Activated naive CD4-positive, alpha-beta T cell treated with Interleukin-2 at 50 U/mL for 16 hours (primary cell): Measurements from ENCODE around the gene COL7A1.

Experiments used
- DNase-seq: peaks from one replicate; pipeline ENCODE4 v3.0.0-alpha.2; 2020

Gene COL7A1

DNA sequence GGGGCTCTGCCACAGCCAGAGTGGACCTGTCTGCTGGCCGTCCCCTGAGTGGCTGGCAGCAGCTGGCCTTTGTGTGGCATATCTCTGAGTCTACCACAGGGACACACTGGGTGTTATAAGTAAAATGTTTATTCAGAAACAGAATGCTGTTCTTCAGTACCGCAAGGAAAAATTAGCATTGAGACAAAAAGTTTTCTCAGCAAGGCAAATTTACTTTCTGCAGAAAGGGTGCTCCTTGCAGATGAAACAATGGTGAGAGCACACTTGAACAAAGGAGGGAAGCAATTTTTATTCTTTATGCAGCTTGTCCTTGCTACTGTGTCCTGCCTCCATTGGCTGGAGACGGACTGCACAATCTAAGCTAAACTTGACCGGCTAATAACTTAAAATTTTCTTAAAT lies 22.4 kb upstream of the COL7A1 start:
- DNase-seq: no peak

DNA sequence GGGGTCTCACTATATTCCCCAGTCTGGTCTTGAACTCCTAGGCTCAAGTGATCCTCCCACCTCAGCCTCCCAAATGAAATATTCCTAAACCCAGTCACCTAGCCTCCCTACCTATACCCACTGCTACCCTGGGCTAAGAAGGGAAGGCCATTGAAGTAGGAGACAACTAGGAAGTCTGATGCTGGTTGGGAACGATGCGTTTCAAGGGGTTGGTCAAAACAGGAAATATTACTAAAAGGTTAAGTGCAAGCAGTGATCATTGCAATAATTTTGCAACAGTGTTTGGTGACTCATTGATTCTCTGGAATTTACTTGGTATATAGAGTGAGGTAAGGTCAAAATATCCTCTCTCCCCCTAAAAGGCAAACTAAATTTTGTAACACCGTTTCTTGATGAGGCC lies 18.9 kb upstream of the COL7A1 start:
- no peak for DNase-seq

DNA sequence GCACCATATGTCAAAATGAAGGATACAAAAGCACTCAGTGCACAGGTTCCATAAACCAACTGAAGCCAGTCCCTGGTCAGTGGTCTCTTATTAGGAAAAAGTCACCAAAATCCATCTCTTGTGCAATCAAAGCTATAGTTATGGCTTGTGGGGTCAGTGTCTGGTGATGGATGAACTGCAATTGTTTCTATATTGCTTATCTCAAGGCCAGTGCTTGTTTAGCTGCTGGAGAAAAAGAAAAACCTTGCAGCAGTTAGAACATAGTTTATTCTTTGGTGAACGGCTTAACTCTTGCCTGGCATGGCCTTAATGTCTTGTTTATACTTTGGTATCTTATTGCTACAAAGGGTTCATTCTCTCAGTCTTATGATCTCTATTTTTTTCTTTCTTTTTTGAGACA lies 17.2 kb upstream of the COL7A1 start:
- no peak for DNase-seq

DNA sequence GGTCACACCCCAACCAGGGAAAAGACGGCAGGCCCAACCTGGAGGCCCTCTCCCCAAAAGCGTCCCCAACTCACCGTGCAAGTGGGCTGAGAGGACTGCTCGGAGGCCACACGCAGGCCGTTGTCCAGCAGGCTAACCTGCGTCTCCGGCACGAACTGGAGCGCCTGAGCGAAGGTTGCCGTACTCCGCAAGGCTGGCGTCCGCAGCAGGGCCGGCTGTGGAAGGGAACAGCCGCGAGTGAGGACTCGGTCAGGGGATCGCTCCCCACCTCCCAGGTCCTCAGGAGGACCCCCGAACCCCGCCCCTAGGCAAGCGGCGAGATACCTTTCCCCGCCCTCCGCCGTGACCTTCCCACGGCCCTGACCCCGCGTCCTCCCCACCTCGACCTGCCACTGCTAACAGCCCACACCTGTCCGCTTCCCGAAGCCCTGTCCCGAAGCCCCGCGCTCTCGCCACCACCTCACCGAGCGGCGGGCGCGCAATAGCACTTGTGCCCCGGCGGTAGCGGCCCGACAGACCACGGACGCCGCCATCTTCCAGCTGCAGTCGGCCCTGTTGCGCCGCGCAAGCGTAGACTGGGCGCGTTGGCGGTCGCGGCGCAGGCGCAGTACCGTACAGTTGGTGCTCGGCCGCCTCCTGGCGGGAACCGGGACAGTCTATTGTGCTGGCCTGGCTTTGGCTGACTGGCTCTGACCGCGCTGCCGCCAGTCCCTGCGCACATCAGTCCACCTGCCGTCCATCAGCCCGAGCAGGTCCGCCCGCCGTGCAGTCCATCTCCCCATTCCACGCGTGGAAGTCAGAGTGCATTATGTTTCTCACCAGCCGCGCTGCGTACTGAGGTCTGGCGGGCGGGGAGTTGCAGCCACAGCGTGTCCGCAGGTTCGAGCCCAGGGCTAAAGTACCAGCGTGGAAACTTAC lies 14.2 kb upstream of the COL7A1 start, which contains the start of gene UQCRC1:
UQCRC1 (minus strand) TSS at position 559 of the 918 bp plus-strand sequence; CDS start at position 533, 26 bp downstream.
- peak; percentile 92 for DNase-seq

DNA sequence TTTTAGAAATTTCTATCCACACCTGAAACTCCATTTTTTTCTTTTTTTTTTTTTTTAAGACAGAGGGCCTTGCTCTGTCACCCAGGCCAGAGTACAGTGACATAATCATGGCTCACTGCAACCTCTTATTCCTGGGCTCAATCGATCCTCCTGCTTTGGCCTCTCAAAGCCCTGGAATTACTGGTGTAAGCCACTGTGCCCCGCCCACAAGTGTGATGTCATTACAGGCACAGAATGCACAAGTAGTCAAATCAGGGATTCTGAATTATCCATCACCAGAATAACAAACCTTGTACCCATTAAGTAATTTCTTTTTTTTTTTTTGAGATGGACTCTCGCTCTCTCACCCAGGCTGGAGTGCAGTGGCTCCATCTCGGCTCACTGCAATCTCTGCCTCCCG lies 12.4 kb upstream of the COL7A1 start:
- peak; percentile 10 for DNase-seq

DNA sequence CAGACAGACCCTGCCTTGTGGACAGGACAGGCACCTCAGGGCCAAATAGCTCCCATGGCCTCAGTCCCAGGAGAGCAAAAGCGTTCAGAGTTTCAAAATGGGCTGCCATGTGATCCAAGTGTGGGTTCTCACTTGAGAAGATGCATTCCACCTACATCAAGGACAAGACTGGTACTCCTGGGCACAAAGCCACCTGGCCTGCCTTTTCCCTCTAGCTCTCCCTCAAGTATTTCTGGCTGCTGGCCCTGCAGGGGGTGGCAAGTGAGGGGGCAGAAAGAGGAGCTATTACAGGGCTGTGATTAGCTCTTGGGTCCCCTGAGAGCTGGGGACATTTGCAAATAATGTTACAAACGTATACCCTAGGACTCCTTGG lies 6.5 kb upstream of the COL7A1 start:
- no peak for DNase-seq

DNA sequence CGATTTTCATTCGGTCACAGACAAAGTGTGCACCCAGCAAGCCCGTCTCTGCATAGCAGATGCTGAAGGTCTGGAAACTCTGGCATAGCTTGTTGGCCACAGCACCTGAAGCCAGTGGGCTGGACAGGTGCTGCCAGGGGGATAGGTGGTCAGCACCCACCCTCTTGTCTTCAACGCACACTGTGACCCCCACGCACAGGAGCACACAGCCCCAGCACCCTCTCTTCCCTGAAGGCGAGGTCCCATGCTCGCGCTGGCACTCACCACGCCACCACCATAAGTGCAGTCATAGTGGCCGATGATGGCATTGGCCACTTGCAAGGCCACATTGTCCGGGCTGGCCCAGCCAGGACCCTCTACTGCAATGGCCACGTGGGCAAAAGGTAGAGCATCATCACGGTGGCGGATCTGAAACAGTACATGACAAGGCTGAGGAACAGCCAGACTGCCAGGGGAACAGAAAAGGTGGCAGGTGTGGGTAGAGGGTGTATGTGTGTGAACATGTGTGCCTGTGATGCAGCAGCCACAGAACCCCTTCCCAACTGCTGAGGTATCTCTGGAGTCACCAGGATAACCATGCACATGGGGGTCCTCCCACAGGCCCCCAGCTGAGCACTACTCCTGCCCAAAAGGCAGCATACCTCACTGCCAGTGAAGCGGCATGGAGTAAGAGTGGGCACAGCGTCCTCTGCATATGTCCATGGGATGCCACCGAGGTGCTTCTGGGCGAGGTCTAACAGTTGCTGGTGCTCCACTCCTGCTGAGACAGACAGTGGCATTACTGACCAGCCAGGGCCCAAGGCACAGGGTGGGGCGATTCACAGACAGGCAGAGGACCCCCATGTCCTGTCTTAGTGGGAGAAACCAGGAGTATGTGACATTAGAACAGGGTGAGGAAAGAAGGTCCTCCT lies 5.8 kb upstream of the COL7A1 start:
- DNase-seq: no peak

DNA sequence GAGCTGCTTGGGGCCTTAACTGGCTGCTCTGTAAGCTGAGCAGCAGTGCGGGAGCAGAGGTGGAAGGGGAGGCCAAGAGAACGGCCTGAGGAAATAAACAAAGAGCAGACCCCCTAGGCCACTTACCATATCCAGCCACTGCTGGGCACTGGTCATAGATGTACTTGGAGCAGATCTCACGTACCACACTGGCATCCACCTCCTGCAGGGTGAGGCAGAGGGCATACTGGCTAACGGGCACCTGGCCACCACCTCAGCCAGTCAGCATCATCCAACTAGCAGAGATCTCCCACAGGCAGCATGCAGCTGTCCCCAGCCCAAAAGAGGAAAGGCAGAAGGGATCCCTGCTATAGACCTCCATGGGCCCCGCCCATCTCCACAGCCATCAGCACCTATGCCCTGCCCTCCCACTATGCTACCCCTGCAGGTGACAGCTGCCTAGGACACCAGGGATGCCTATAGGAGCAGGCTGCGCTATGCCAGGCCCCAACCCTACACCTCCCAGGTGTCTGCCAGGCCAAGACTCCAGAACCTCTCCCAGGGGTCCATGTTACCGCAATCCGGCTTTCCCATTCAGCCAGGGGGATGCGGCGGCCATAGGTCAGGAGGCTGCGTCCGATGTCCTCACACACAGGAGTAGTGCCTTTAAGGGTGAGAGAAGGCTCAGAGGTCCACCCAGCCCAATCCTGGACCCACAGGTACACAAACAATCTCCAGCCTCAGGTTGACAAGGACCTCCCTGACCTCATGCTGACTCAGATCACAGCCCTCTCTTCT lies 4.6 kb upstream of the COL7A1 start:
- no peak for DNase-seq

DNA sequence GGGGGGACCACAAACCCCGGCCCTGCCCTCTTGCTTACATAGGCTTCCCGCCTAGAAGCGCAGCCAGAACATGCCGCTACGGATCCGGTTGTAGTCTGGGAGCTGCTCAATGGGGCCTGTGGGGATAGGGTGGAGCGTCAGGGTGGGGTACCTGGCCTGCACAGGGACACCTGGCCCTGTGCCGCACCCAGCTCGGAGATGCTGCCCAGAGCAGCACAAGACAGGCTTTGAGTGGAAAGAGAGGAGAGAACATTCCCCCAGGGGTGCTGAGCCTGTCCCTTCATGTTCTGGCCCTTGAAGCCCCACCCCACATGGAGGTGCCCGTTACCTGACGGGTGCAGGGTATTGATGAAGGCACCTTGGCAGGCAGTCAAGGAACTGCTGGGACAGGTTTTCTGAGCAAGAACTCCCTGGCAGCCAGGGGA lies 4.0 kb upstream of the COL7A1 start:
- no peak for DNase-seq

DNA sequence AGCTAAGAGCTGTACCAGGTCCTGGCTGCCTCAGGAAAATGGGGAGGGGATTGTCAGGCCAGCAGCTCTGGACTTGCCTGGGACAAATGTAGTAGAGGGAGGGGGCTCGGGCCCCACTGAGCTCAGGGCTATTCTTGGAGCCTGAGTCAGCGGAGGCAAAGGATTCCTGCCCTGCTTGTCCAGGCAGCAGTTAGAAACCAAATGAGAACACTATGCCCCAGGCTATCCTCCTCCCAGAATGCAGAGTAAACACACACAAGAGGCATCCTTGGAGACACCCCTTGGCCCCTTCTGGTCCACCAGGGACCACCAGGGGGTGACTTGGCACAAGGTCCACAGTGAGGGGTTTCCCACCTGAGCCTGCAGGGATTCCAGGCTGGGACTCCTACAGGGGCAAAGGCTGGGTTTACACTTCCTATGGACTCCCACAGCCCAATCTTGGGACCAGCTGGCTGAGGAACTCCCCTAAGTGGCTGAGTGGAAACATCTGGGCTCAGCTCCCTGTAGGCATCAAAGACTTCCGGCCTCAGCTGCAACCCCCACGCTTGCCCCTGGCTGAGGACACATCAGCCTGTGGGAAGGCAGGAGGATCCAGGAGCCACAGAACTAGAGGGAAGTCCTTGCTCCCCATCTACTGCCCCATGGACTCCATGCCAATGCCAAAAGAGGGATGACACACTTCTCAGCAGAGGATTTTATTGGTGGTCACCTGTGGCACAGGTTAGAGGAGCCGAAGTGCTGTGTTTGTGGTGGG lies 3.4 kb upstream of the COL7A1 start:
- DNase-seq: no peak

DNA sequence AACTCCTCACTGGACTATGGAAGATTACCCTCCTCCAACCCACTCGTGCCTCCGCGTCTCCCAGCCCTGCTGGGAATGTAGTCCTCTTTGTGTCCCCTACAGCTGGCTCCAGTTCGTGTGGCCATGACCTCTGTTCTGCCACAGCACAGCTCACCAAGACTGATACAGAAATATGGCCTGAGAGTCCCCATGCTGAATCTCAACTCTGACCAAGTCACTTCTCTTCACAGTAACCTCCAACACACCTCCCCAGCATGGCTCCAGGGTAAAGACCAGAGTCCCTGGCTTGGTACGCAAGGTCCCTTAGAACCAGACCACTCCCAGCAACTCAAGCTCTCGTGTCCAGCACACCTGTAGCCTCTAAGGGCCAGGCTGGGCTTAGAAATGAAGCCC lies 2.3 kb upstream of the COL7A1 start:
- no peak for DNase-seq

DNA sequence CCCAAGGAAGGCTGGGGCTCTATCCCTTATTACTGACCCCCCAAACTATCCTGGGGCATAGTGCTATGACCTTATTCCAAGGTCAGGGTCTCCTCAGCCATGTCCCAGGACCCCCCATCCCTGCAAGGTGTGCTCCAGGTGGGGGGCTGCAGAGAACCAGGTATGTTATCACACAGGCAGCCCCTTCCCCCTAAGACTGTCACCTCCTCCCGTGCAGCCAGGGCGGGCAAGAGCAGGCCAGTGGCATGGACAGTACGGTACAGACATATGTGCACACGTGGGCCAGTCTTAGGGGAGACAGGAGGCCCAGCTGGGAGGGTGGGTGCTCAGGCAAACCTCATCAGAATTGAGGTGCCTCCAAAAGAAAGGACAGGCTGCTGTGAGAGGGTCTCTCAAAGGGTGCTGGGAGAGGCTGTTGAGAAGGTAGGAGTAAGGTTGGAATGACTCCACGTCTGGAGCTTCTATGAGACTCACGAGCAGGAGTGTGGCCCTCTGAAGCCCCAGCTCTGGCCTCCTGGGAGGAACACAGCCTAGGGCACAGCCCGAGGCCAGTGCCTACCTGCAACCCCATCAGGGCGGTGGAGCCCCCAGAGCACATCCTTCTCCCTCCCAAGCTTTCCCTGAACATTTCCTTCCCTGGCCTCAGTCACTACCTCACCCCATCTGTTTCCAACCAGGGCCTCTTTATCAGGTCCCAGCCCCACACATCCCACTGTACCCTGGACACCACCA lies 1.7 kb upstream of the COL7A1 start:
- no peak for DNase-seq

DNA sequence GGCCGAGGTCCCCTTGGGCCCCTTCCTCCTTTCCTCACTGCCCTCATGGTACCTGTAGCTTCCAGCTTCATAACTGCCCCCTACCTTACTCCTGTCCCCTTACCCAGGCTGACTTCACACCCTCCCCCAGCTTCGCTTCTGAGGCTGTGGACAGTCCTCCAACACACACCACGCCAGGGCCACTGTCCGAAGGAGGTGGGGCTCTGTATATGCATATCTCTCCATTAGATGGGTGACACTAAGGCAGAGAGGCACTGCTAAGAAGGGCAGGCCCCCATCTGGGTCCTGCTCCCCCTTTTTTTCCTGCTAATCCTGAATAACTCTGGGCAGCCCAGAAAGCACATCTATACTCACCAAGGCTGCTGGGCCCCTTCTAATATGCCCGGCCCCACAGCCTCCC lies 1.0 kb upstream of the COL7A1 start:
- DNase-seq: no peak

DNA sequence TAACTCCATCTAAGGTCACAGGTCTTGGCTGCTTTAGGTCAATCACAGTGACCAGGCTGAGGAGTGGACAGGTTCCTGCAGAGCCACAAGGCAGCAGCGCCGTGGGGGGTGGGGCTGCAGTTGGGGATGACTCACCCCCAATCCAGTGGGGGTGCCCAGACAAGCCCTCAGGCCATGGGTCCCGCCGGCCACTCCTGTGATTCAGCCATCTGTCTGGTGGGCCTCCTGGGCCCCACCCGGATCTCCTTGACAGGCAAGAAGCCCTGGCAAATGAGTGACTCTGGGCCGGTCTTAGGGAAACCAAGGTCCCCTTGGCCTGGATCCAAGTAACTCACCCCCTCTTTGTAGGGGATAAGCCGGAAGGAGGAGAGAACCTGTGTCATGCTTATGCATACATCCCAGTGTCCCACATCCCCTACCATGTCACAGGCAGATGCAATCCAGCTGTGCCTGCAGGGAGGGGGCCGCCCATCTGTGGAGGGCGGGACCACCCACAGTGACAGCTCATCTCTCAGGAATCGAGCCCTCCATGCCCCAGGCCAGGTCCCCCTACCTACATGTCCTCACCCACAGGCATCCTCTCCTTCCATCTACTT lies 495 bp upstream of the COL7A1 start:
- DNase-seq: no peak

DNA sequence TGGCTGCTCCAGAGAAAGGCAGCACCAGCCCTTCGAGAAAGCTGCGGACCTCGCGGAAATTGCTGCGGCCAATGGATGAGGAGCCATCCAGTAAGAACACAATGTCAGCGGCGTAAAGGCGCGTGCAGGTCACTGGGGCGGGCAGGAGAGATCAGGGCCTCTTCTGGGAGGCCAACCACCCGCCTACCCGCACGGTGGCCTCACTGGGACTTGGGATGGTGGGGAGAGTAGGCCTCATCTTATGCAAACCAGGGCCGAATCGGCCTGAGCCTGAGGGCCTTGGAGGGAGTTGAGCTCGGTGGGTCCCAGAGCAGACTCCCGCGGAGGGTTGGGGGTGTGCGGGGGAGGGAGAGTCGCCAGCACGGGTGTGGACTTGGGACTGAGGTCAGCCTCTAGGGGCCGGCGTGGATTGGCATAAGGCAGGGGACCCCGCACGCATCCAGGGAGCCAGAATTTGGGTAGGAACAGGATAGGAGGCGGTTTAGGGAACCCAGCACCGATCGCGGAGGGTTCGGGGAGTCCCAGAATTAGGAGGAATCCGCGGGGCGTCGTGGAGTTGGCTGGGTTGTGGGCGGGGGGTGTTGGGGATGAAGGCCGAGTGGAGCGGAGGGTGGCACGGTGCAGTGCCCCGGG lies 596 bp downstream of the COL7A1 start:
- no peak for DNase-seq

DNA sequence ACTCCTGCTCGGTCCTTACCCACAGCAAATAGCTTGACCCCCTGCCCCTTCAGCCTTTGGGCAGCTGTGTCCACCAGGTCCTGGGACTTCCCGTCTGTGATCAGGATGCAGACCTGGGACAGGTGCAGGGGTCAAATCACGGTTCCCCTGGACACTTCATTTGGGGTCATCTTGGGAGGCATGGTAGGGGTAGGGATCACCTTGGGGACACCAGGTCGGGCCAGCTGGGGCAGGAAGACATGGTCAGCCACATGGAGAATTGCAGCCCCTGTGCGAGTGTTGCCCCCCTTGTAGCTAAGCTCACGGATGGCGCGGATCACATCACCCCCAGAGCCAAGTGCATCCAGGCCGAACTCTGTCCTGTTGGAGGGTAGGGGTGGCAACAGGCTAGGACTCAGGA lies 1.8 kb downstream of the COL7A1 start:
- DNase-seq: no peak

DNA sequence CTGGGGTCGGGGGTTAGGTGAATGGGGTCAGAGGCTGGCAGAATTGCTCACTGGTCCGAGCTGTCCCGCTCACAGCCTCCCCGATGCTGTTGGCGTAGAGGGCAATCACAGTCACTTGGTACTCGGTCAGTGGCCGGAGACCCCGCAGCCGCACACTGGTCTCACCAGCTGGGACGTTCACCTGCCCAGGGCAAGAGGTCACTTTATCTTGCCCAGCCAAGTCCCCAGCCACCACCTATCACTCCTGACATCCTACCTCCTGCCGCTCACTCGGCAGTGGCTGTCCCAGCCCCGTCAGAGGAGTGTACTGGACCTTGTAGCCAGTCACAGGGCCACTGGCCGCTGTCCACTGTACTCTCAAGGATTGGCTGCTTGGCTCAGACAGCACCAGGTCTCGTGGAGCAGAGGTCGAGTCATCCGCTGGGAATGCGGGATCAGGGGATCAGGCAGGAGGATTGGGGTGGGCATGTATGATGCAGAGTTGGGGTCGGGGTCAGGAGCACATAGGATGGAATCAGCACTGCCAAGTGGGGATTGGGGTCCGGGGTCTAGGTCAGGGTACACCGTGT lies 2.5 kb downstream of the COL7A1 start:
- no peak for DNase-seq

DNA sequence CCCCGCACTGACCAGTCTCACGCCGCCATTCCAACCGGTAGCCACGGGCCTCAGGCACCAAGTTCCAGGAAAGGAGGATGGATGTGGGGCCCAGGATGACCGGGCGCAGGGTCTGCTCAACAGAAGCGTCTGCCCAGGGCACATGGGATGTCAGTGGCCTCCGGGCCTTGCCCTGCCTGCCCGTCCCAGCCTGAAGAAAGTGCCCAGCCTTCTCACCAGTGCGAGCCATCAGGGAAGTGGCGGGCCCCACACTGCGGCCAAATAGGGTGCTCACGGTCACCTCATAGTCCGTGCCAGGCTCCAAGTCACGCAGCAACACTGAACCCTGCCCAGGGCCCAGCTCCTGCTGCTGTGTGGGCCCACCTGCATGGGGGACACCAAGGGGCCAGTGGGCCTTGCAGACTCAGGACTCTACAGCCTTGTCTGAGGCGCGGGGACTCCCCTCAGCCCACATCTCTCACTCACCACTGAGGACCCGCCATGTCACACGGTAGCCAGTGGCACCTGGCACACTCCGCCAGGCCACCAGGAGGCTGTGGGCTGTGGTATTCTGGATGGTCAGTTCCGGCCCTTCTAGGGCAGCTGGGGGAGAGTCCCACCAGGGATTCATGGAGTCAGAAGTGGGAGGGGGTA lies 3.1 kb downstream of the COL7A1 start:
- no peak for DNase-seq

DNA sequence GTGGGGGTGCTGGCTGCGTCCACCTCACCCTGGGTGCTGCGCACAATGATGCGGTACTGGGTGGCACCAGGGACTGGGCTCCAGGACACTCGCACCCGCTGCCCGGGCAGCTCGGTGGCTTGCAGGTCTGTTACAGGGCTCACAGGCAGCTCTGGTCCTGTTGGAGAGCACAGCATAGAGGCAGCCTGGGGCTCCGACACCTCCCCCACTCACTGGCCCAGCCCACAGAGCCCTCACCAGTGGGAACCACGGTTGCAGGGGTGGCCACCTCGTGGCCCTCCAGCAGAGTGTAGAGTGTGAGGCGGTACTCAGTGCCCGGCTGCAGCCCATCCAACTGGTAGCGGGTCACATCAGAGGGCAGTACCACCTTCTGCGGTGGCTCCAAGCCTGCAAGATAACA lies 3.7 kb downstream of the COL7A1 start:
- no peak for DNase-seq

DNA sequence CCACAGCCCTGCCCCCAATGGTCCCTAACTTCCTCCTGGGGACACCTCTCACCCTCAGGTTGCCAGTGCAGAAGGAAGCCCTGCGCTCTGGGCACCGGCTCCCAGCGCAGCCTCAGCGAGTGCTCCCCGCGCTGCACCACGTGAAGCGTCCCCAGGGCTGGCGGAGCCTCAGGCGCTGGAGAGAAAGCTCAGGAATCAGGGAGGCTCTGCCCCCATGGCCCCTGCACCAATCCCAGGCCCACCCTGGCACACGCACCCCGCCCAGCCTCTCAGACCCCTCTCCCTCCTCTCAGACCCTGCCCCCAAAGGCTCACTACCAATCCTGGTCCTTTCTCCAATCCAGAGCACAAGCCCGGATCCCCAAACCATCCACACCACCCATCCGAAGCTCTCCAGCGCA lies 6.9 kb downstream of the COL7A1 start:
- no peak for DNase-seq
